ENCODE data around the gene NLN.

GRCh38 chr5:65799857-65800256 lies 77.9 kb downstream of the NLN start:
- TF ChIP-seq POLR2A (IDR thresholded peaks at IDR 0.05) (no peak), CTCF (IDR thresholded peaks at IDR 0.05) (no peak)
